Esophagus (tissue), 2 donors: ENCODE data around the gene RNF169. TPM values are rescaled to one million over a fixed set of nuclear protein-coding genes. Genes with fewer than 3 reads are reported as not detected.
"Not testable (repeated sequence)": the region's sequence is repeated elsewhere in the genome, so short reads cannot be mapped to it uniquely, and the experiment has no call there.

Source experiments
- H3K27ac ChIP-seq, 2 donors: one replicate each; pipeline ENCODE4 v1.5.1; 2013; ENCODE audit warnings: low read depth in 2 of 2, mild to moderate bottlenecking in 2 of 2, inconsistent platforms in 1 of 2, low read length in 1 of 2, moderate library complexity in 1 of 2
- H3K27me3 ChIP-seq, 2 donors: one replicate each; pipeline ENCODE4 v1.6.1; 2013; ENCODE audit warnings: low read length in 2 of 2, control low read depth in 1 of 2, mild to moderate bottlenecking in 1 of 2; ENCODE audit not compliant: insufficient read depth in 2 of 2, control insufficient read depth in 1 of 2
- H3K36me3 ChIP-seq, 2 donors: one replicate each; pipeline ENCODE4 v1.6.1; 2013; ENCODE audit warnings: low read length in 1 of 2; ENCODE audit not compliant: control insufficient read depth in 2 of 2, insufficient read depth in 2 of 2
- H3K4me1 ChIP-seq, 2 donors: one replicate each; pipeline ENCODE4 v1.6.1; 2013; ENCODE audit warnings: low read length in 1 of 2; ENCODE audit not compliant: control insufficient read depth in 2 of 2, insufficient read depth in 2 of 2
- H3K4me3 ChIP-seq, 2 donors: one replicate each; pipeline ENCODE4 v1.5.1; 2013; ENCODE audit warnings: low read length in 2 of 2, mild to moderate bottlenecking in 2 of 2, low read depth in 1 of 2, moderate library complexity in 1 of 2
- H3K9me3 ChIP-seq, 2 donors: one replicate each; pipeline ENCODE4 v1.6.1; 2013; ENCODE audit warnings: mild to moderate bottlenecking in 2 of 2, low read depth in 1 of 2, low read length in 1 of 2, moderate library complexity in 1 of 2; ENCODE audit not compliant: control insufficient read depth in 2 of 2, insufficient read depth in 1 of 2
- WGBS, 2 donors: extraction: QIAGEN DNeasy Blood & Tissue Kit; methylation state at CpG; one replicate each; pipeline ENCODE4 v1.1.7; 2013; 5-methylcytosine and 5-hydroxymethylcytosine counted together
- polyA plus RNA-seq, 2 donors: library from polyadenylated mRNA; stranded (reverse); fragments of 200-250 nt; gene quantifications; one replicate each; pipeline ENCODE4 v1.2.3, GENCODE V29; 2013
- donor health status: healthy with polysubstance abuse.
- donor health status: Bipolar disorder and iron deficiency.

RNF169 gene
- polyA plus RNA-seq, 2 donors: 4.8 to 9.2 TPM

GRCh38 chr11:74756571-74756970 lies 7.9 kb downstream of the RNF169 start:
- no peaks in the 10 kb centered on the region for H3K9me3 ChIP-seq
- peaks cover 0 to 3% of the 10 kb centered on the region in 2 donors for H3K4me1 ChIP-seq
- no peak overlapping the region for H3K4me3 ChIP-seq
- 81 to 89% methylated on average over 1 of the region's 1 CpG for WGBS, 2 donors
- no peaks in the 10 kb centered on the region for H3K36me3 ChIP-seq
- H3K27ac ChIP-seq: no peak overlapping the region
- H3K27me3 ChIP-seq: no peaks in the 10 kb centered on the region

- no peaks in the 10 kb centered on the region for H3K4me1 ChIP-seq
- no peaks in the 10 kb centered on the region for H3K9me3 ChIP-seq
- 69 to 85% methylated on average over 1 of the region's 1 CpG for WGBS, 2 donors
- no peaks in the 10 kb centered on the region for H3K36me3 ChIP-seq
- H3K27ac ChIP-seq: no peak overlapping the region
- no peak overlapping the region for H3K4me3 ChIP-seq
- no peaks in the 10 kb centered on the region for H3K27me3 ChIP-seq
Measured at GRCh38 chr11:74766905-74767304, 18.3 kb downstream of the RNF169 start.

GRCh38 chr11:74768172-74768651 lies 19.6 kb downstream of the RNF169 start:
- 70% methylated on average over 9 of the region's 9 CpGs for WGBS, 2 donors
- H3K27me3 ChIP-seq, H3K4me1 ChIP-seq, H3K4me3 ChIP-seq, H3K27ac ChIP-seq, H3K36me3 ChIP-seq, H3K9me3 ChIP-seq: not testable (repeated sequence)

GRCh38 chr11:74769055-74769707 lies 20.5 kb downstream of the RNF169 start:
- H3K4me3 ChIP-seq: no peak overlapping the region
- no peaks in the 10 kb centered on the region for H3K9me3 ChIP-seq
- H3K27ac ChIP-seq: no peak overlapping the region
- H3K4me1 ChIP-seq: no peaks in the 10 kb centered on the region
- H3K27me3 ChIP-seq: no peaks in the 10 kb centered on the region
- H3K36me3 ChIP-seq: no peaks in the 10 kb centered on the region
- 68 to 77% methylated on average over 2 of the region's 2 CpGs for WGBS, 2 donors

- H3K27ac ChIP-seq: no peak overlapping the region
- H3K36me3 ChIP-seq: no peaks in the 10 kb centered on the region
- no peaks in the 10 kb centered on the region for H3K4me1 ChIP-seq
- H3K27me3 ChIP-seq: no peaks in the 10 kb centered on the region
- 50 to 69% methylated on average over 5 of the region's 5 CpGs for WGBS, 2 donors
- no peak overlapping the region for H3K4me3 ChIP-seq
- H3K9me3 ChIP-seq: no peaks in the 10 kb centered on the region
Measured at GRCh38 chr11:74770456-74770855, 21.8 kb downstream of the RNF169 start.

- H3K4me1 ChIP-seq: no peaks in the 10 kb centered on the region
- 83 to 87% methylated on average over 3 of the region's 3 CpGs for WGBS, 2 donors
- H3K36me3 ChIP-seq: no peaks in the 10 kb centered on the region
- H3K4me3 ChIP-seq: no peak overlapping the region
- no peaks in the 10 kb centered on the region for H3K9me3 ChIP-seq
- H3K27ac ChIP-seq: no peak overlapping the region
- no peaks in the 10 kb centered on the region for H3K27me3 ChIP-seq
Measured at GRCh38 chr11:74771139-74771538, 22.5 kb downstream of the RNF169 start.

GRCh38 chr11:74773476-74773875 lies 24.8 kb downstream of the RNF169 start:
- Histone ChIP-seq H3K36me3 (no peaks in the 10 kb centered on the region), H3K4me1 (no peaks in the 10 kb centered on the region), H3K27me3 (no peaks in the 10 kb centered on the region), H3K27ac (no peak overlapping the region), H3K9me3 (no peaks in the 10 kb centered on the region), H3K4me3 (no peak overlapping the region)

- Histone ChIP-seq H3K4me3 (no peak overlapping the region), H3K36me3 (no peaks in the 10 kb centered on the region), H3K4me1 (no peaks in the 10 kb centered on the region), H3K27ac (no peak overlapping the region), H3K27me3 (no peaks in the 10 kb centered on the region), H3K9me3 (no peaks in the 10 kb centered on the region)
- WGBS, 2 donors: 71 to 72% methylated on average over 1 of the region's 1 CpG
Measured at GRCh38 chr11:74775762-74776161, 27.1 kb downstream of the RNF169 start.

- H3K36me3 ChIP-seq: no peaks in the 10 kb centered on the region
- no peaks in the 10 kb centered on the region for H3K9me3 ChIP-seq
- H3K27me3 ChIP-seq: no peaks in the 10 kb centered on the region
- no peak overlapping the region for H3K4me3 ChIP-seq
- H3K27ac ChIP-seq: no peak overlapping the region
- H3K4me1 ChIP-seq: no peaks in the 10 kb centered on the region
Measured at GRCh38 chr11:74776546-74776945, 27.9 kb downstream of the RNF169 start.

- no peaks in the 10 kb centered on the region for H3K4me1 ChIP-seq
Measured at GRCh38 chr11:74777038-74777437, 28.4 kb downstream of the RNF169 start.

More at GRCh38 chr11:74777038-74777437, 28.4 kb downstream of the RNF169 start:
- peak overlapping the region in 1 of 2 donors; percentile 45 for H3K27ac ChIP-seq
- no peaks in the 10 kb centered on the region for H3K9me3 ChIP-seq
- no peaks in the 10 kb centered on the region for H3K36me3 ChIP-seq
- H3K4me3 ChIP-seq: no peak overlapping the region
- no peaks in the 10 kb centered on the region for H3K27me3 ChIP-seq
